ENCODE data around the gene SPEF1. TPM values are rescaled to one million over a fixed set of nuclear protein-coding genes. Genes with fewer than 3 reads are reported as not detected.

SPEF1 gene
- total and polyA plus RNA-seq, 2 of the 13 experiments (the other 11 are each of a cell fraction or from before 2014, with no cell fraction given): 0.11 to 0.27 TPM

DNA sequence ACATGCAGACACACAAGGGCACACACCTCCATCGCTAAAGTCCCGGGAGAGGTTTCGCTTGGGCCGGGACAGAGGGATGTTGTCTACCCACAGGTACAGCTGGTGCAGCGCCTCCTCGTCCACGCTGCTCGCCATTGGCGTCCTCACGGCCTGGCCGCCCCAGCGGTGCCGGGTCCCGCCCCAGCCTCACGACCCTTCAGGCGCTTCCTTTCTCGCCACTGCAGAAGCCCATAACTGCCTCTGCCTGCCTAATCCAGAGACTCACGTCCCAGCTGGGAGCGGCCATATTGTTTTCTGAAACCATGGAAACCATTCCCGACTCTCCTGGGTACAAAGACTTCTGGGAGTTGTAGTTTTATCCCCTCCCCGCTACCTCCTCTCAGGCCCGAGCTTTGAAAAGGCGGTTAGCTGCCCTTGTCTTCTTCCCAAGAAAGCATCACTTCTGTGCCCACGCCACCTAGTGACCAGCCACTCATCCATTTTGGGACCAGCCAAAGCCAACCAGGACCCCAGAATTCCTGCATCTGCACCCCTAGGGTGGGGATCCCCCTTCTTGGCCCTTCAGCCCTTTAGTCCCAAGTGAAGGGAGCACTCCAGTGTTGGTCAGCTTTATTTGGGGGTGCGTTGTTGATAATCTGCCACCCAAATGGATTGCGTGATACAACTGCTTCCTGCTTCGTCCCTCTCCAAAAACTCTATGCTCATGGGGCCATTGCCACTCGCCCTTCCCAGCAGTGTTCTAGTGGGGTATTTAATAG is at the start of gene SPEF1 (continued):
- TF ChIP-seq, protein P1, sequence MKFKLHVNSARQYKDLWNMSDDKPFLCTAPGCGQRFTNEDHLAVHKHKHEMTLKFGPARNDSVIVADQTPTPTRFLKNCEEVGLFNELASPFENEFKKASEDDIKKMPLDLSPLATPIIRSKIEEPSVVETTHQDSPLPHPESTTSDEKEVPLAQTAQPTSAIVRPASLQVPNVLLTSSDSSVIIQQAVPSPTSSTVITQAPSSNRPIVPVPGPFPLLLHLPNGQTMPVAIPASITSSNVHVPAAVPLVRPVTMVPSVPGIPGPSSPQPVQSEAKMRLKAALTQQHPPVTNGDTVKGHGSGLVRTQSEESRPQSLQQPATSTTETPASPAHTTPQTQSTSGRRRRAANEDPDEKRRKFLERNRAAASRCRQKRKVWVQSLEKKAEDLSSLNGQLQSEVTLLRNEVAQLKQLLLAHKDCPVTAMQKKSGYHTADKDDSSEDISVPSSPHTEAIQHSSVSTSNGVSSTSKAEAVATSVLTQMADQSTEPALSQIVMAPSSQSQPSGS (CRISPR knock-in tag; IDR thresholded peaks at IDR 0.05): no peak; the same call in 1 of the 2 replicates
- no peak for TF ChIP-seq NR2F2 (IDR thresholded peaks at IDR 0.05; ENCODE audit: borderline replicate concordance, low read depth)
- no peak for TF ChIP-seq ZNF619 (CRISPR knock-in tag; IDR thresholded peaks at IDR 0.05)
- no peak for TF ChIP-seq CEBPB (IDR thresholded peaks at IDR 0.05; ENCODE audit: borderline replicate concordance, low read depth, low read length)
- TF ChIP-seq MTA3 (CRISPR knock-in tag; IDR thresholded peaks at IDR 0.05): no peak
- TF ChIP-seq, protein P2, sequence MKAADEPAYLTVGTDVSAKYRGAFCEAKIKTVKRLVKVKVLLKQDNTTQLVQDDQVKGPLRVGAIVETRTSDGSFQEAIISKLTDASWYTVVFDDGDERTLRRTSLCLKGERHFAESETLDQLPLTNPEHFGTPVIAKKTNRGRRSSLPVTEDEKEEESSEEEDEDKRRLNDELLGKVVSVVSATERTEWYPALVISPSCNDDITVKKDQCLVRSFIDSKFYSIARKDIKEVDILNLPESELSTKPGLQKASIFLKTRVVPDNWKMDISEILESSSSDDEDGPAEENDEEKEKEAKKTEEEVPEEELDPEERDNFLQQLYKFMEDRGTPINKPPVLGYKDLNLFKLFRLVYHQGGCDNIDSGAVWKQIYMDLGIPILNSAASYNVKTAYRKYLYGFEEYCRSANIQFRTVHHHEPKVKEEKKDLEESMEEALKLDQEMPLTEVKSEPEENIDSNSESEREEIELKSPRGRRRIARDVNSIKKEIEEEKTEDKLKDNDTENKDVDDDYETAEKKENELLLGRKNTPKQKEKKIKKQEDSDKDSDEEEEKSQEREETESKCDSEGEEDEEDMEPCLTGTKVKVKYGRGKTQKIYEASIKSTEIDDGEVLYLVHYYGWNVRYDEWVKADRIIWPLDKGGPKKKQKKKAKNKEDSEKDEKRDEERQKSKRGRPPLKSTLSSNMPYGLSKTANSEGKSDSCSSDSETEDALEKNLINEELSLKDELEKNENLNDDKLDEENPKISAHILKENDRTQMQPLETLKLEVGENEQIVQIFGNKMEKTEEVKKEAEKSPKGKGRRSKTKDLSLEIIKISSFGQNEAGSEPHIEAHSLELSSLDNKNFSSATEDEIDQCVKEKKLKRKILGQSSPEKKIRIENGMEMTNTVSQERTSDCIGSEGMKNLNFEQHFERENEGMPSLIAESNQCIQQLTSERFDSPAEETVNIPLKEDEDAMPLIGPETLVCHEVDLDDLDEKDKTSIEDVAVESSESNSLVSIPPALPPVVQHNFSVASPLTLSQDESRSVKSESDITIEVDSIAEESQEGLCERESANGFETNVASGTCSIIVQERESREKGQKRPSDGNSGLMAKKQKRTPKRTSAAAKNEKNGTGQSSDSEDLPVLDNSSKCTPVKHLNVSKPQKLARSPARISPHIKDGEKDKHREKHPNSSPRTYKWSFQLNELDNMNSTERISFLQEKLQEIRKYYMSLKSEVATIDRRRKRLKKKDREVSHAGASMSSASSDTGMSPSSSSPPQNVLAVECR (CRISPR knock-in tag; IDR thresholded peaks at IDR 0.05; ENCODE audit: borderline replicate concordance): peak; percentile 97
- no peak; the same call in 1 of the 2 replicates for TF ChIP-seq PHF20 (CRISPR knock-in tag; IDR thresholded peaks at IDR 0.05)
- no peak for TF ChIP-seq NFYB (CRISPR knock-in tag; IDR thresholded peaks at IDR 0.05)
- TF ChIP-seq ZNF580 (CRISPR knock-in tag; IDR thresholded peaks at IDR 0.05; ENCODE audit: borderline replicate concordance, low read depth): peak; percentile 71; the same call in 1 of the 2 replicates
- TF ChIP-seq NBN (conservative IDR thresholded peaks at IDR 0.05): no peak
- TF ChIP-seq SAP130 (CRISPR knock-in tag; IDR thresholded peaks at IDR 0.05; ENCODE audit: low read depth): peak; percentile 100
- TF ChIP-seq ZMAT3 (CRISPR knock-in tag; conservative IDR thresholded peaks at IDR 0.05): no peak
- TF ChIP-seq TAF1 (CRISPR knock-in tag; IDR thresholded peaks at IDR 0.05): no peak; the same call in 1 of the 2 replicates
- peak; percentile 64; the same call in 1 of the 2 replicates for TF ChIP-seq GMEB1 (CRISPR knock-in tag; IDR thresholded peaks at IDR 0.05; ENCODE audit: borderline replicate concordance)
- TF ChIP-seq AHDC1 (CRISPR knock-in tag; IDR thresholded peaks at IDR 0.05; ENCODE audit: borderline replicate concordance): no peak
- no peak for TF ChIP-seq HNRNPK (IDR thresholded peaks at IDR 0.05; ENCODE audit: low read depth, low read length, poor library complexity, severe bottlenecking)
